AG09309 (cell line): ENCODE measurements around the gene POP5.

Experiments
- DNase-seq: peaks from one replicate; pipeline ENCODE4 v3.0.0-alpha.2; 2010; ENCODE audit warnings: low read depth
- H3K4me3 ChIP-seq: 2 replicates; pipeline ENCODE4 v1.5.1; 2011; ENCODE audit warnings: mild to moderate bottlenecking, low read depth, low read length, moderate library complexity; ENCODE audit not compliant: control insufficient read depth
- CTCF ChIP-seq: IDR thresholded peaks from 2 replicates; pipeline ENCODE4 v1.5.1; 2011; ENCODE audit warnings: mild to moderate bottlenecking, low read depth, low read length, inconsistent platforms; ENCODE audit not compliant: insufficient read depth, control insufficient read depth; ENCODE audit errors: missing control alignments

Gene POP5

GRCh38 chr12:120580787-120581723 is at the start of gene POP5:
POP5 (minus strand) TSS chr12:120581402; CDS start chr12:120581362, 40 bp downstream.
- no peak for TF ChIP-seq CTCF
- H3K4me3 ChIP-seq = peak within 1 kb of the TSS; percentile 61
- DNase-seq = peak; percentile 88

GRCh38 chr12:120630104-120630892 is 49.1 kb upstream of the POP5 start:
- no peak for DNase-seq
- no peak for TF ChIP-seq CTCF
- H3K4me3 ChIP-seq = no peak overlapping the region

GRCh38 chr12:120628919-120629318 is 47.7 kb upstream of the POP5 start:
- TF ChIP-seq CTCF = peak; percentile 24
- no peak for DNase-seq

GRCh38 chr12:120625557-120626419 is 44.6 kb upstream of the POP5 start:
- no peak for DNase-seq
- H3K4me3 ChIP-seq = no peak overlapping the region

More at GRCh38 chr12:120628919-120629318, 47.7 kb upstream of the POP5 start:
- H3K4me3 ChIP-seq = no peak overlapping the region

GRCh38 chr12:120620624-120621023 is 39.4 kb upstream of the POP5 start:
- no peak for DNase-seq
- no peak overlapping the region for H3K4me3 ChIP-seq
- no peak for TF ChIP-seq CTCF

More at GRCh38 chr12:120625557-120626419, 44.6 kb upstream of the POP5 start:
- TF ChIP-seq CTCF = no peak
